Endothelial cell of umbilical vein (primary cell): ENCODE measurements around the gene RAB25. TPM values are rescaled to one million over a fixed set of nuclear protein-coding genes. Genes with fewer than 3 reads are reported as not detected.

Source experiments
- BruUV-seq: library from RNA; stranded (reverse); fragments of 400-500 nt; replicated peaks from 2 replicates; lab custom pipeline; 2021; lab: Mats Ljungman, UMichigan
- CTCF ChIA-PET: fragments of 300-600, 350-600 bp; sonication (Branson Sonifier 250); formaldehyde crosslinking; loops from one replicate; lab custom pipeline; 2021; ENCODE audit warnings: antibody characterized with exemption, inconsistent platforms; lab: Charles Lee
- POLR2A ChIA-PET: fragments of 300-600, 350-600 bp; sonication (Branson Sonifier 250); formaldehyde crosslinking; loops from one replicate; lab custom pipeline; 2021; ENCODE audit warnings: antibody characterized with exemption, inconsistent platforms; lab: Charles Lee
- DNase-seq: peaks from one replicate; pipeline ENCODE4 v3.0.0-alpha.2; 2011; ENCODE audit warnings: low read depth, low spot score
- FAIRE-seq: peaks from 2 replicates; lab custom pipeline; 2011; peaks lifted over from hg19 to GRCh38; lab: Jason Lieb, UNC
- H2AFZ ChIP-seq: 2 replicates; pipeline ENCODE4 v1.6.0; 2012; ENCODE audit warnings: low read depth, low read length, control low read depth, inconsistent platforms
- H3K27ac ChIP-seq: 2 replicates; pipeline ENCODE4 v1.5.1; 2011; ENCODE audit warnings: low read depth, mild to moderate bottlenecking, control low read depth, low read length, moderate library complexity; ENCODE audit not compliant: insufficient read depth
- H3K27me3 ChIP-seq, 2 experiments: 2 replicates each; pipeline versions ENCODE4 v1.6.0 to v1.6.1; 2011; ENCODE audit warnings: low read length in 2 of 2, mixed read lengths in 1 of 2; ENCODE audit not compliant: control insufficient read depth in 2 of 2, insufficient read depth in 2 of 2
- H3K36me3 ChIP-seq, 2 experiments: 2 replicates in 1 of 2; 3 replicates in 1 of 2; pipeline ENCODE4 v1.5.1; 2011; ENCODE audit warnings: low read length in 2 of 2, mild to moderate bottlenecking in 1 of 2, moderate library complexity in 1 of 2; ENCODE audit not compliant: control insufficient read depth in 2 of 2, insufficient read depth in 2 of 2; ENCODE audit errors: extremely low read depth in 1 of 2
- H3K4me1 ChIP-seq: 3 replicates; pipeline ENCODE4 v1.5.1; 2011; ENCODE audit warnings: mild to moderate bottlenecking, low read length; ENCODE audit not compliant: control insufficient read depth, insufficient read depth; ENCODE audit errors: extremely low read depth
- H3K4me2 ChIP-seq: 2 replicates; pipeline ENCODE4 v1.6.1; 2011; ENCODE audit warnings: low read length, control low read depth, mixed read lengths; ENCODE audit not compliant: insufficient read depth
- H3K4me3 ChIP-seq, 3 experiments: fragments of 200-600 bp in 1 of 3; sonication (generic), shearing (Covaris generic) in 1 of 3; replicated peaks in 1 of 3; 2 replicates each; pipeline ENCODE4 v1.5.1; 2011 to 2016; ENCODE audit warnings: control low read depth in 3 of 3, low read length in 3 of 3, mild to moderate bottlenecking in 2 of 3, inconsistent platforms in 1 of 3, low read depth in 1 of 3, moderate library complexity in 1 of 3; ENCODE audit not compliant: insufficient read depth in 1 of 3
- H3K79me2 ChIP-seq: 2 replicates; pipeline ENCODE4 v1.6.0; 2012; ENCODE audit warnings: low read length, inconsistent platforms; ENCODE audit not compliant: control insufficient read depth, insufficient read depth
- H3K9ac ChIP-seq: replicated peaks from 2 replicates; pipeline ENCODE3; 2011; ENCODE audit warnings: low read length, control low read depth; ENCODE audit not compliant: insufficient read depth; ENCODE audit errors: extremely low read depth
- H3K9me1 ChIP-seq: replicated peaks from 3 replicates; pipeline ENCODE4 v1.6.0; 2011; ENCODE audit warnings: mild to moderate bottlenecking, low read length; ENCODE audit not compliant: control insufficient read depth, insufficient read depth; ENCODE audit errors: extremely low read depth
- H3K9me3 ChIP-seq: replicated peaks from 2 replicates; pipeline ENCODE4 v1.5.1; 2012; ENCODE audit warnings: low read length, inconsistent platforms; ENCODE audit not compliant: control insufficient read depth, insufficient read depth
- H4K20me1 ChIP-seq: replicated peaks from 2 replicates; pipeline ENCODE3; 2011; ENCODE audit warnings: mild to moderate bottlenecking, low read length; ENCODE audit not compliant: control insufficient read depth, insufficient read depth; ENCODE audit errors: extremely low read depth
- EZH2 ChIP-seq: IDR thresholded peaks from 2 replicates; pipeline ENCODE4 v1.6.1; 2012; ENCODE audit warnings: borderline replicate concordance, low read depth, mild to moderate bottlenecking, moderate library complexity, low read length, inconsistent platforms; ENCODE audit not compliant: severe bottlenecking
- FOS ChIP-seq: IDR thresholded peaks from 2 replicates; pipeline ENCODE4 v1.6.1; 2011; ENCODE audit warnings: mild to moderate bottlenecking, low read length, moderate library complexity, borderline replicate concordance; ENCODE audit not compliant: insufficient read depth
- POLR2A ChIP-seq: IDR thresholded peaks from 2 replicates; pipeline ENCODE4 v1.6.1; 2012; ENCODE audit warnings: low read depth, mild to moderate bottlenecking, control low read depth, low read length
- POLR2AphosphoS5 ChIP-seq: IDR thresholded peaks from 2 replicates; pipeline ENCODE4 v1.6.1; 2012; ENCODE audit warnings: low read depth, mild to moderate bottlenecking, control low read depth, low read length, moderate library complexity; ENCODE audit not compliant: insufficient read depth
- dilution Hi-C: fragments of 300-500 bp; cut with MboI; formaldehyde crosslinking; loops from one replicate; pipeline ENCODE4 v1.15.0; 2019; ENCODE audit warnings: low sequenced_read_pairs; ENCODE audit not compliant: extremely low pct_ligation_motif_present
- intact Hi-C: fragments of 100-400 bp; cut with micrococcal nuclease; formaldehyde crosslinking; loops from one replicate; pipeline ENCODE4 v1.10.0; 2022
- polyA plus RNA-seq, 4 experiments: library from polyadenylated mRNA; depleted of rRNA in 3 of 4; stranded (reverse) in 3 of 4; unstranded in 1 of 4; fragments of >200 nt; gene quantifications; 2 replicates each; pipeline versions ENCODE4 v1.2.1 to v1.2.3, GENCODE V29; 2011 to 2012; ENCODE audit warnings: missing spikeins in 1 of 4
- total RNA-seq: library from RNA; stranded (reverse); gene quantifications from 2 replicates; pipeline ENCODE4 v1.2.3, GENCODE V29; 2021
- TF ChIP-seq, protein P1 (sequence below): IDR thresholded peaks from 2 replicates; pipeline ENCODE4 v1.6.1; 2011; ENCODE audit not compliant: insufficient read depth, insufficient read length
- TF ChIP-seq, protein P2 (sequence below), 2 donors: IDR thresholded peaks; 1 replicate in 1 of 2; 2 replicates in 1 of 2; pipeline ENCODE4 v1.5.1; 2011; ENCODE audit warnings: low read length in 2 of 2, mild to moderate bottlenecking in 2 of 2, moderate library complexity in 2 of 2, control low read depth in 1 of 2, inconsistent platforms in 1 of 2, low read depth in 1 of 2; ENCODE audit not compliant: insufficient read depth in 1 of 2; ENCODE audit errors: extremely low read depth in 1 of 2

The RAB25 gene
- total and polyA plus RNA-seq, 2 donors (not counting 3 experiments of a cell fraction or from before 2014, with no cell fraction given) = not detected

DNA sequence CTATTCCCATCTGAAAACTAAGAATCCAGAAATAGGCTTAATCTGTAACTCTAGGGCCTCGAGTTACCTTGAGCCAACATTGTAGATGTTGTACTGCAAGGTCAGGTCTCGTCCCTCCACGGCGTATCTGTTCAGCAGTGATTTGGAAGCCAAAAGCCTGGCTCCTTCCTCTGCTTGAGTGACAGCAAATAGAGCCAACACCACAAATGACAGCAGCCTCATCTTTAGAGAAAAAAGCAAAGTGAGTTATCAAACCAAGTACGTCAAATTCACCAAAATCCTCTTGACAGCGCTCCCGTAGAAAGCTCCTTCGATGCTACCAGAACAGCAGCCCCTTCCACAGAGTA is 41.0 kb upstream of the RAB25 start:
- peaks cover 31% of the 10 kb centered on the region for H3K79me2 ChIP-seq
- TF ChIP-seq POLR2AphosphoS5 = no peak
- TF ChIP-seq EZH2 = no peak
- TF ChIP-seq POLR2A = no peak
- TF ChIP-seq, protein P1, sequence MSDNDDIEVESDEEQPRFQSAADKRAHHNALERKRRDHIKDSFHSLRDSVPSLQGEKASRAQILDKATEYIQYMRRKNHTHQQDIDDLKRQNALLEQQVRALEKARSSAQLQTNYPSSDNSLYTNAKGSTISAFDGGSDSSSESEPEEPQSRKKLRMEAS = no peak
- TF ChIP-seq, protein P2, sequence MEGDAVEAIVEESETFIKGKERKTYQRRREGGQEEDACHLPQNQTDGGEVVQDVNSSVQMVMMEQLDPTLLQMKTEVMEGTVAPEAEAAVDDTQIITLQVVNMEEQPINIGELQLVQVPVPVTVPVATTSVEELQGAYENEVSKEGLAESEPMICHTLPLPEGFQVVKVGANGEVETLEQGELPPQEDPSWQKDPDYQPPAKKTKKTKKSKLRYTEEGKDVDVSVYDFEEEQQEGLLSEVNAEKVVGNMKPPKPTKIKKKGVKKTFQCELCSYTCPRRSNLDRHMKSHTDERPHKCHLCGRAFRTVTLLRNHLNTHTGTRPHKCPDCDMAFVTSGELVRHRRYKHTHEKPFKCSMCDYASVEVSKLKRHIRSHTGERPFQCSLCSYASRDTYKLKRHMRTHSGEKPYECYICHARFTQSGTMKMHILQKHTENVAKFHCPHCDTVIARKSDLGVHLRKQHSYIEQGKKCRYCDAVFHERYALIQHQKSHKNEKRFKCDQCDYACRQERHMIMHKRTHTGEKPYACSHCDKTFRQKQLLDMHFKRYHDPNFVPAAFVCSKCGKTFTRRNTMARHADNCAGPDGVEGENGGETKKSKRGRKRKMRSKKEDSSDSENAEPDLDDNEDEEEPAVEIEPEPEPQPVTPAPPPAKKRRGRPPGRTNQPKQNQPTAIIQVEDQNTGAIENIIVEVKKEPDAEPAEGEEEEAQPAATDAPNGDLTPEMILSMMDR (IDR thresholded peaks at IDR 0.05; ENCODE audit: extremely low read depth in 1 of 2, insufficient read depth in 1 of 2, low read depth in 1 of 2, low read length in 2 of 2) = no peak
- no peak for TF ChIP-seq FOS
- H3K9me3 ChIP-seq = no peaks in the 10 kb centered on the region
- peaks cover 7 to 11% of the 10 kb centered on the region in 2 experiments for H3K36me3 ChIP-seq
- peak overlapping the region; percentile 44 for H3K27ac ChIP-seq
- ChIA-PET POLR2A (interaction anchor here (0.7 kb wide), 2 partner anchors 21 to 25 kb away, joined by 3 to 6 read pairs; no protein-coding TSS in a partner anchor), CTCF (interaction anchor here (0.6 to 3.7 kb wide), 8 partner anchors 12 to 205 kb away, joined by 3 to 16 read pairs (median 4); no protein-coding TSS in a partner anchor)
- H4K20me1 ChIP-seq = no peaks in the 10 kb centered on the region
- FAIRE-seq (no peak), DNase-seq (no peak)
- TSS peak; percentile 58 for BruUV-seq
- H3K27me3 ChIP-seq = no peaks in the 10 kb centered on the region
- H3K4me3 ChIP-seq = peak overlapping the region; percentile 27 to 81 (median 78)
- peak overlapping the region; percentile 60 for H3K9ac ChIP-seq
- H3K4me1 ChIP-seq = peaks cover 10% of the 10 kb centered on the region
- peak overlapping the region; percentile 84 for H3K4me2 ChIP-seq
- dilution Hi-C loops = no loop called here
- intact Hi-C loops = no loop called here
- no peak overlapping the region for H2AFZ ChIP-seq
- H3K9me1 ChIP-seq = no peaks in the 10 kb centered on the region
